ENCODE measurements around the gene SERPINE2.

The SERPINE2 gene

DNA sequence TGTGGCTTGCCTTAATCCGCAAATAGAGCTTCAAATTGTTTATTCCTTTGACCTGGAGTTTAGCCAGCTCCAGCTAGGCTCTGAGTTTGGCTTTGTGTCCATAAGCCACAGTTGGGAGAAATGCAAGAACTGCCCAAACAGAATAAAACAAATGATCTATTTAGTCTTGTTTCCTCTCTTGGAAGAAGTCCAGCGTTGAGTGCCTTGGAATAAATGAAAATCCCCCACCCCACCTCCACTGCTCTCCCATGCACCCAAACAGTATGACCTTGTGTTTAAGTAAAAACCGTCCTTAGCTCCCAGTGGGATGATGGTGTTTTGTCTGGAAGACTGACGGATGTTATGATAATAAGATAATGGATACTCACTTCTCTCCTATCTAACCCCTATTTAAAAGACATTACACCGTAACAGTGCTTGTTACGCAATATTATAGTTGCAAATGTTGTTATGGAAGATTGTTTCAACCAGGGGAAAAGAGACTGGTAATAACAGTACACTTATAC lies 3.2 kb upstream of the SERPINE2 start:
- DNase-seq: no peak

DNA sequence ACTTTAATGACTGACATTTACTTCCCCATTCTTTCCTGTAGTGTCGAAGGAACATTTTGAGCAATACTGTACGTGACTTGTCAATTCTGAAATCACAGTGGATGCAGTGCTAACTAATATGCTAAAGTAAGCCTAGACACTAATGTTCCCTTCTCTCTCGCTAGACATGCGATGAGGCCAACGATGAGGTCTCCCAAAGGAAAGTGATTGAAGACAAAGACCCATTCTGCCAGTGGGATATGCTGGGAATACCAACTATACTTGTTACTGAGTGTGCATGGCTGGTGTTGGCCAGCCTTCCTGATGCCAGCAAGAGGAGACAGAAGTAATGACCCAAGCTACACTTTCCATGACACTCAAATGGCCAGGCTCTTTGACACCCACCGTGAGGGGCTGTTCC lies 2.5 kb upstream of the SERPINE2 start:
- DNase-seq: no peak

DNA sequence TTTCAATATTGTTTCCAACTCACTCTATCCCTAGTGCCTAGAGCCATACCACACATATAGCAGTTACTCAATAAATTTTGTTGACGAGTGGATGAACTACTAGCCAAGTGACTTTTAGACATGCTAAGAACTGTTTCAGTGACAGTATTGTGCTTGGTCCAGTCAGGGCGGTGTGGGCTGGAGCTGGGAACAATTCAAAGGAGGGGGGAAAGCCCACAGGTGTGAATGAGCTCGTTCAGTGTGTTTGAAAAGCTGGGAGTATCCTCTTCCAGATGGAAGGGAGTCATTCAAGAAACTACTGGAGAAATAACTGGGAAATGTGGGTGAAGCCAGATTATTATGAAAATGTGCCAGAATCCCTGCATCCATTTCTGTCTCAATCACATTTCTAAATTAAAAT lies 1.7 kb upstream of the SERPINE2 start:
- no peak for DNase-seq

DNA sequence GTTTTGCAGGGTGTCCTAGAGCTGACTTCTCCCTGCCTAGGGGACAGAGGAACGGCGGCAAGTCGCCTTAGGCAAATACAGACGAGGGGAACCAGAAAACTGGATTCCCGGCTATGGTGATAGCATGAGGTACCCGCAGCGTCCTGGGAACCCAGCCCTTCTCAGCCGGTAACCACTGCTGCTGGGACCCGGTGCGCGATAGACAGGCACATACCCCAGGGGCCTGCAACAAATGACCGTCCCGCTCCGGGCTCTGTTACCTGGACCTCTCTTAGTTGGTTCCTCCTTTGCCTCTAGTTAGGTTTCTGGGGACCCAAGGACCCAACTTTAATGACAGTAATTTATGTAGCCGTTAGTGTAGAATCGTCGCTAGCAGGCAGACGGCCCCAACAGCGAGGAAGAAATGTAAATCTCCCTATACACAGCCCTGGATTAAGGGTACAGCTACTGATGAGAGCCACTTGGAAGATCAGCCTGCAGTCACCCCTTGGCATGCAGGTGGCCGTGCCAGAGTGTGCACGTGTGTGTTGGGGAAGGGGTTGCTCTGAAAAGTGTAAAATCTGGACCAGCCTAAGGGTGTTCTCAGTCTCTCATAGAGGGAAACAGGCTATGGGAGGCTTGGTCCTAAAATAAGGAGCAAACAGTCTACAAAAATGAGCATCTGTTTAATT lies 819 bp upstream of the SERPINE2 start:
- DNase-seq: no peak

DNA sequence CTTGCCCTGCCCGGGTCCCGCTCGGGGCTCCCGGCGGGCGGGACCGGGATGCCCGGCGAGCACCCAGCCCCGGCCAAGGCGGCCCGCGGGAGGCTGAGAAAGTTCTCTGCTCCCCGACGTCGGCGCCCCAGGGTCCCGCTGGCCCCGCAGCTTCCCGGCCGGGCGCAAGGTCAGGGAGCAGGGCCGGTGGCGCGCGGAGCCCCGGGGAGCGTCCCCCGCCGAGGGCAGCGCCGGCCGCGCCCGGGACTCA lies 331 bp downstream of the SERPINE2 start:
- DNase-seq: no peak

DNA sequence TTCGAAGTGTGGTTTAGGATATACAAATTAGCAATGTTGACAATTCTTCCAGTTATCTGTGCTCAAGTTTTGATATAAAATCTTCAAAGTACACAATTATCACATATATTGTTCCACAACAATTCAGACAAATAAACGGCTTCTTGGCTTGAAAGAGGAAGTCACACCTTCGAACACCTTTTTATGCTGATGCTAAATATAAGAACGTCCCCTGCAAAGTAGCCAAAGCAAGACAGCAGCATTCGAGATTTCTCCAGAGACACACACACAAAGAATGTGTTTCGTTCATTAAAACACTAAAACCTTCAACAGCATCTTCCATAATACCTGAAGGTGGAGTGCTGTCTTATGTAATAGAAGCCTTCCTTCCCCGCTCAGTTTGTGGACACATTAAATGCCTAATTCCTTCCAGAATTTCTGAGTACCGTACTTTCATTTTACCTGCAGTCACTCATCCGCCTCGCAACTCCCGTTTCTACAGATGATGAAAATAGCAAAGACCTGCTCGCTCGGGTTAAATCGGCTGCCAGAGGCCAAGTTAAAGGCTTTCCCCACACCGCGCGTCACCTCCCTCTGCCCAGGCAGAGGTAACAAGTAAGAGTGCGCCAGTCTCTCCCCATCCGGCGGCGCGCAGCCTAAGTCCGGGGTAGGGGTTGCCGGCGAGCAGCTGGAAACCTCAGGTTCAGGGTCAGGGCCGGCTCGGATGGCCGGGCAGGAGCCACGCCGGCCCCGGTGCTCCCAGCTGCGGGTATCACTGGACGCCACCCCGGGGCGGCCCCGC lies 847 bp downstream of the SERPINE2 start:
- peak; percentile 67 for DNase-seq

DNA sequence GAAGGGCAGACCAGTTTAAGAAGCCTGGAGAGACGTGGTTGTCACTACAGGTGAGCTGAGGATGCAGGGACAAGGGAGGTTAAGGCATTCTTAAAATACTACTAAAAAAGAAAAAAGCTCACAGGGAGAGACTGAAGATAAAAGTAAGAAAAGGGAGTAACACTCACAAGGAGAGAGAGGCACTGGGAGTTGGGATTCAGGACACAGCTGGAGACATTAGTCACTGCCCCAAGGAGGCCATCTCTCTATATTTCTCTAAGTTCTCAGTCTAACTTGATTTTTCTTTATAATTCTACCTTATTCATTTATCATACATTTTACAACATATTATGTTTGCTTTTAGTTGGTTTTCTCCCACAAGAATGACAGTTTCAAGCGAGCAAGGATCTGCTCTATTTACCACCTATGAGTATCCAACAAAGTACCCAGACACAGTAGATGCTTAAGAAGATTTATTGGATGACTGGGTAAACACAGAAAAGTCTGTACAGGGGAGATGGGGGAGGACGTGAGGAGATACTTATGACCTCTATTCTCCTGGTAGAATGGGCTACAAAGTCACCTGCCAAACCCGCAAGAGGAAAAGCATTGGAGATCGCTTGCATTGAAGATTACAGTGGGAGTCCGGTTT lies 2.2 kb downstream of the SERPINE2 start:
- no peak for DNase-seq

DNA sequence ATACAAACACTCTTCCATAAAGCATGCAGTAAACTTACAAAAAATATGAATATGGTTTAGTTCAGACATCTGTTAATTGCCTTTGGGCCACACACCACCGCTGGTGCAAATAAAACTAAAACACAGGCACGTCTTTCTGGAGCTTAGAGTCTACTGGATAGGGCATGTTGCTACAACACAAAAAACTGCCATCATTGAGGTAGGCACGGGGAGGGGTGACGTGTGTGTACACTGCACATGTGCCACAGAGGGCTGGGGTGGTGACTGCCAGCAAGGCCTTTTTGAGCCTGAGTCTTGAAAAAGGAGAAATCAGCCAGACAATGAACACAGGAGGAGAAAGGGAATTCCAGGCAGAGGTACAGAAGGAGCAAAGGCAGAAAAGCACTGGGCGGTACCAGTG lies 5.1 kb downstream of the SERPINE2 start:
- DNase-seq: no peak

DNA sequence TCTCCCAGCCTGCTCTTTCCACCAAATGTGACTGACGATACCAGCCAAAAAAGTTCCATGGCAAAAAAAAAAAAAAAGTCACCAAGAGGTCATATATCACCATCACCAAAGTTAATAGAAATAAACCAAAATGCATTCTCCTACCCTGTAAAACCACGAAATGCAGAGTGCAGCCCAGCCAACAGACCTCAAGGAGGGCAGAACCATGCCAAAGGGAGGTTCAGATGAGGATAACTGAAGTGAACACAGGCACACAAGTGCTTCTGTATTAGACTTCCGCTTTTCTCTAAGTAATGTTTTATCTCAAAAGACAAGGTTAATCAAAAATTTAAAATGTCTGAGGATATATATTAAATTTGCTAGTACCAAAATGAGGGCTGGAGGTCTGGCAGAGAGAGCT lies 5.5 kb downstream of the SERPINE2 start:
- no peak for DNase-seq

DNA sequence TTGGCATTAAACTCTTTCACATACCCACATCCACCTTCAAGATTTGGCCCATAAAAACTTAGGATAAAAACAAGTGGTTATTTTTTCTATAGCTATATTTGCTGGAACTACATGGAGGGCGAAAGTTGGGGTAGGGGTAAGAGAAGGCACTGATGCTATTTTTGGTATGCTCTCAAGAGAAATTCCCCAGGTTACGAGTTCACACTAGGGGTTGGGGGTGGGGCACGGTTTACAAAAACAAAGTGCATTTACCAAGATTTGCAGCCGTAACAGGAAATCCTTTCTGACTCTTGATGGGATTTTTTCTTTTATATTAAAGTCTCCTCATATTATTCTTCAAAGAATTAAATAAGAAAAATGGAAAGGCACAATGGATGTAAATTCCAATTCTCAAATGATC lies 6.8 kb downstream of the SERPINE2 start:
- no peak for DNase-seq

DNA sequence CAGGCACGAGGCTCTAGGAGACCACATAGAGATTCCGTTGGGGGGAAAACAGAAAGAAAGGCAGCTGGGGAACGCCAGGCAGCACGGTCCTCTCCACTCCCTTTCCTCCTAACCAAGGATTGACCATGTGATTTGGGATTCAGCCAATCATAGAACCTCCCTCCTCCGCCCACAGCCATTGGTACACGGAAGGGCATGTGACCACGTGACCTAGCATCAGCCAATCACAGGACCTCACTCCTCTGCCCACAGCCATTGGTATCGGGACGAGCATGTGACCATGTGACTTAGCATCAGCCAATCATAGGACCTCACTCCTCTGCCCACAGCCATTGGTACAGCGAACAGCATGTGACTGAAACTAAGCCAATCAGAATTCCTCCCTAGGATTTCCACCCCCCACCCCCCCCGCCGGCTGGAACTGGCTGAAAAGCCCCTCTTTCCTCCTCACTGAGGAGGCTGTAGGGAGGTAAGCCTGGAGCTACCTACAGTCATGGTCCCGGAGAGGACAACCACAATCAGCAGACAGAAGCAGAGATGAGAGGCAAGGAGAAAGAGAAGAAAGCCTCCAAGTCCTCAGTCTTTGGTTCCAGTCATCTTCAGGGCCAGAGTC lies 7.6 kb downstream of the SERPINE2 start:
- no peak for DNase-seq

DNA sequence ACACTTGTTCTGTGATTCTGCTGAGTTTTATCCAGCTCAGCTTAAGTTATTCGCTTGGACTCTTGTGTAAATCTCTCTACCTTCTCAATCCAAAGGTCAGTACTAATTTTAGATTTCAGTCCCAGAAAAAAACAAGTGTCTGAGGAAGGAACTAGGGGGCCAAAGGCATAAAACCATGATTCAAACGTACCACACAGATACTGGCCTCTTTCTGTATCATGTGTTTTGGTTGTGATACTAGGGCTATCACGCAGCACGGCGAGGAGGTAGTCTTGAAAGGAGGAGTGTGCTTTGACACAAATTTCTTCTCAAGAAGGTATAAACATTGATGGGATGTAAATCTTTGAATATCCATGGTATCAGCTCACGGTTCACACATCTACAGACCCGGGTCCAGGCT lies 8.3 kb downstream of the SERPINE2 start:
- no peak for DNase-seq

DNA sequence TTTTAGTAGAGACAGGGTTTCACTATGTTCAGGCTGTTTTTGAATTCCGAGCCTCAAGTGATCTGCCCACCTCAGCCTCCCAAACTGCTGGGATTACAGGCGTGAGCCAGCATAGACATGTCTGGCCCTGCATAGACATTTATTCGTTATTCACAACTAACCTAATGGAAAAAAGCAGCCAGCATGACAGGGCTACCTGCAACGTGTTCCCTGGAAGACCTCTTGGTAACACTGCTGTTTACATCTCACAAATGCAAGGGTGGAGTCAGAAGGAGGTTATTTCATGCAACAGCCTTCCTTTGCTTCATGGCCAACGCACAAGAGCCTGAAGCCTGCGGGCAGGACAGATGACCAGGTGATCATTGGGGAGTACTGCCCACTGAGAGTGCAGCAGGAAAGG lies 9.2 kb downstream of the SERPINE2 start:
- DNase-seq: no peak

DNA sequence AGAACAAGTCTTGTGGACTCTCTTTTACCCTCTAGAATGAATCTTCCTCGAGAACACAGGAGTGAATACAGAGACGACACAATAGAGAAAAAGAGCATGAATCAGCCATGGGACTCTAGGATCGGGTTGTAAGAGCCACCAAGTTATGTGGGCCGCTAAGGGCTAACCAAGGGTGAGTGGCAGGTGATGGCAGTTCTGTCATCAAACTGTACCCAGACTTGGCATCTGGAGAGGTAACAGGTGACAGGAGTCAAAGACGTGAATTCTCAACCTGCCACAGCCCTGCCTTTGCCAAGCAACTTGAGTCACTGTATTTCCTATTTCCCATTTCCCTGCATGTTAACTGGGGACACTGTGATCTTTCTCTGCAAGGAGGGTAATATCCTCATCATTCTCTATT lies 11.2 kb downstream of the SERPINE2 start:
- no peak for DNase-seq

DNA sequence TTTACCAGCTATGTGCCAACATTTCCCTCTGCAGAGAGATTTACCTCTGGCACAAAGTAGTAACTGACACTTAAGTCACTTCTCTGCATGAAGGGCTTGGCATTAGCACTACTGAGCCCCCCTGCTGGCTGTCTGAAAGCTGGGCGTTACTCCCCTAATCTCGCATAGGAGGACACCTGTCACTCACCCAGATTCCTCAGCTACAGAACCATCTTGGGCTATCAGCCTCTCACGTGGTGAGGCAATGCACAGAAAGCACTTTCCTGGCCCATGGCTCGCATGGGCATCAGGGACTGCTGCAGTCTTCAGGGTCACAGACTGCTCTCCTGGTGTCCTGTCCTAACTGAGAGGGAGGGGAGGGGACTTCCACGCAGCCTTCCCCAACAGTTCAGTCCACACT lies 12.0 kb downstream of the SERPINE2 start:
- DNase-seq: no peak

DNA sequence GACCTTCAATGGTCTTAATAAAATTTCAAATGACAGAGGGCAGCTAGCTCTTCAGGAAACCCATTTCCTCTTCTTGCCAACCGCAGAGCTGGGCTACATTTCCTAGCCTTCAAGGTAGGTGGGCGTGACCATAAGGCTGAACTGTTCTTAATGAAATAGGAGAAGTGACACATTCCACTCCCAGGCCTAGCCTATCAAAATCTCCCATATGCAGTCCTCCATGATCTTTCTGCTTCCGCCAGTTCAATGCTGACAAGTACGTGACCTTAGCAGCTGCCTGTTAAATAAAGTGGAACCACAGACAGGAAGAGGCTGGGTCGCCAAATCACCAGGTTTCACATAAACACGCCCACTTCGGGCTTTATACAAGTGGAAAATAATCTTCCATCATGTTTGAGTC lies 13.2 kb downstream of the SERPINE2 start:
- no peak for DNase-seq

DNA sequence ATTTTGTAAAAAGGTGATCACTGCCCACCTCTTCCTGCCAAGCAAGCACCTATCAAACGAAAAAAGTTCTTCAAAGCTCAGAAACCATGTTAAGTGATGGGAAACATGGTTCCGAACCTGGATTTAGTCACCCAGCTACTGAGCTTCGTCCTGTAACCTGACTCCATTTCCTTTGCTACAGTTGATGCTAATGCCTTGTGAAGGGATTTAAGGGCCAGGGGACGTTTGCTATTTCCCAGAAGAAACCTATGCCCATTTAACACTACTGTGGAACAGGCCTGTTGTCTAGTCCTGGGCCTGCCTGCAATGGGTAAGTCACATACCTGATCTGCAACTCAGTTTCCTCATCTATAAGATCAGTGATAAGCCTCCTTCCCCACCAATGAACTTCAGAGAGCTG lies 14.8 kb downstream of the SERPINE2 start:
- DNase-seq: no peak

DNA sequence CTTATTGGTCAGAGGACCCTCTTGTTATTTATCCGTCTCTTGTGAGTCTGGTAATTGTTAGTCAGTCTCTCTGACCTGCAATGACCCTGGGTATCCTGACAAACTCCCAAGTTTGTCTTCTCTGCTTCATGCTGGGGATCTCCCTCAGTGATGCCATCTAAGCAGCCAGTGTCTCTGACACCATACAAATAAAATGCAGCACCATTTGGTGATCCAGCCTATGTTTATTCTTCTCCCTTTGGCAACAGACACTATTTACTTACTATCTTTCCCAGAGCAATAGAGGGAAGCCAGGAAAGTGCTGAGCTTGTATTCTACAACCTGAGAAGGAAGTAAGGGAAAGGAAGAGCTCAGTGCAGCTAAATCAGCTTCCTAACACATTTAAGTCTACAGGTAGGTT lies 15.9 kb downstream of the SERPINE2 start:
- no peak for DNase-seq

DNA sequence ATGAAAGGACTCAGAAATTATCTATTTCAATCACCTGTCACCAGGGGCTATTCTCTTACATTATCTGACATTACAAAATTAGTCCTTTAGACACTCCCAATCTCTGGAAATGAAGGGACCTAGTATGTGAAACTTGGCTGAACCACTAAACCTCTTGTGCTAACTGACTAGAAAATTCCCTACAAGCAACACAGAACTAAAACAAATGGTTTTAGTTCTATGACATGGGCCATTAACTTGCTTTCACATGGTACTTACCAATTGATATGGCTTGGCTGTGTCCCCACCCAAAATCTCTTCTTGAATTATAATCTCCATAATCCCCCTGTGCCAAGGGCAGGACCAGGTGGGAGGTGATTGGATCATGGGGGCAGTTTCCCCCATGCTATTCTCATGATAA lies 16.6 kb downstream of the SERPINE2 start:
- DNase-seq: no peak

DNA sequence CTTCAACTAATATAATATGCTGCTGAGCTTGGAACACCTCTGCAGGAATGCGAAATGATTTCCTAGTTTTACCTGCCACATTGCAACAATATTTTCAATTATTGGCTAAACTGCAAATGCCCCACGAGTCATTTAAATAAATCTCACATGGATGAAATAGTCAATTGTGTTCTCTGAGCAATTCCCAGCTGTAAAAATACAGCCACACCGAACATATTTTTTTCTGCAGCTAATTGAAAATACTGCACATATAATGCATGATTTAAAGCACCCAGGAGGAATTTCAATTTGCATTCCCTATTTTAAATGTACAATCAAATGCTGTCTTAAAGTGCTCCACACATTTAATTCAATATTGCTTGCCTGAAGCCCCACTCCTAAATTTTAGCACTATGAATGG lies 18.6 kb downstream of the SERPINE2 start:
- no peak for DNase-seq

DNA sequence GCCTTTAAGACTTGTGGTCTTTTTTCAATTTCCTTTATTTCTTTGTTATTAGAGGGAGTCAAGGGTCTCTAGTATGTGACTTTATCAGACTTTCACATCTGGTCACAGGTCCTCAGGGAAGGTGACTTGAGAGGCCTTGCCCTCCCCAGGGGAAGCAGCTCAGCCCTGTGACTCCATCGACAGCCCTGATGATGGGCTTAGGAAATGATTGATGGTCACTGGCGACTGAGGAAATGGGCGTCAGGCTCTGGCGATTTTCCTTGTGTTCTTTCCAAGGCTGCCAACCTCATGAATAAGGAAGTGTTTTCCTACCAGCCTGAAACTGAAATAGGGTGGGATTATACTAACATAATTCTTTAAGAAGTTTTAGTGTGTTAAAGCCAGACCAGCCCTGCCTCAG lies 21.1 kb downstream of the SERPINE2 start:
- no peak for DNase-seq

DNA sequence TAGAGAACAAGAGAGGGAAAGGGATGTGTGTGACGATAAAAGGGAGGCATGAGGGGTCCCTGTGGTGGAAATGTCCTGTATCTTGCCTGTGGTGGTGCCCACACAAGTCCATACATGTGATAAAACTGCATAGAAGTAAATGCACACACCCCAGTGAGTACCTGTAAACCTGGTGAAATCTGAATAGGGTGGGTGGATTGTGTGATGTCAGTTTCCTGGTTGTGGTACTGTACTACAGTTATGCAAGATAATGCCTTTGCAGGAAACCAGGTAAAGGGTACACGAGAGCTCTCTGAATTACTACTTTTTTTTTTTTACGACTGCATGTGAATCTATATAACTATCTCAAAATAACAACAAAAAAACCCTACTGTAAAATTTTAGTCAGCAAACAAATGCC lies 22.1 kb downstream of the SERPINE2 start:
- DNase-seq: no peak

DNA sequence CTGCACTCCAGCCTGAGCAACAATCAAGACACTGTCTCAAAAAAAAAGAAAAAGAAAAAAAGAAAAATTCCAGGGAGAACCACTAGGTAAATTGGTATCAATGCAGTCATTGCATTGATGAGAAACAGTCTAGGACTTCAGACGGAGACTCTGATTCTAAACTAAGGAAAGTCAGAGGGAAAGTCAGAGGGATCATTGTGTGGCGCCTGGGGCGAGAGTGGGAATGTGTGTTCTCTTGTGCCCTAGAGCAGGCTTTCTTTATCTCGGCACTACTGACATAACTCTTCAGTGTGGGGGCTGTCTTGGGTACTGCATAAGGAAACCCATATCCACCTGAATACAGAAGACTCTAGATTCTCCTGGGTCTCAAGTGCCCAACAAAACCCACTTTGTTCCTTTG lies 24.8 kb downstream of the SERPINE2 start:
- no peak for DNase-seq

DNA sequence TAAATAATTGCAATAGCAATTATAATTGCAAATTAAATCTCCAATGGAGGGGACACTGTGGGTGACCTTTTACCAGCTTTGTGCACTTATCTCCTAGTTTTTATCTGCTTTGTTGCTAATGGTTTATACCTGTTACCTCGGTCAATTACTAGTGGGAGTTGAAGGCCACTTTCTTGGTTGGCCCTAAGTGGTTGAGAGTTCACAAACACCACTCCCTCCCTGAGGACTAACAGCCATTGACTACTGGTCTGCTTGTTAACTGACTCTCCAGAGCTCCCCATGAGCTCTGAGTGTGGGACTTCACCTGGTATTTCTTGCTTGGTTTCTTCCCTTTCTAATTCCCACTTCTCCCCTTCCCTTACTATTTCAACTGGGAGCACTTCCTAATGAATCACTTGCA lies 27.2 kb downstream of the SERPINE2 start:
- DNase-seq: no peak

All from right forelimb (tissue), 1 donor.